OCI-LY3 (cell line): ENCODE measurements around the gene CFAP43.

ENCODE experiments used
- H2AFZ ChIP-seq: fragments of 200-600, 300-600 bp; shearing (Covaris generic); 2 replicates; pipeline ENCODE4 v1.6.0; 2014; ENCODE audit warnings: antibody characterized with exemption, low read depth, low read length
- H3K27ac ChIP-seq: fragments of 200-600, 300-600 bp; sonication (generic); 2 replicates; pipeline ENCODE4 v1.5.1; 2014; ENCODE audit warnings: mild to moderate bottlenecking, low read length, moderate library complexity, mixed read lengths
- H3K27me3 ChIP-seq: fragments of 200-600, 300-600 bp; sonication (generic); 2 replicates; pipeline ENCODE4 v1.6.1; 2014; ENCODE audit warnings: low read depth, low read length, mixed read lengths
- H3K36me3 ChIP-seq: fragments of 200-600, 300-600 bp; sonication (generic); replicated peaks from 2 replicates; pipeline ENCODE3; 2014; ENCODE audit warnings: low read depth, low read length, mixed read lengths
- H3K4me1 ChIP-seq: fragments of 300-600, 200-600 bp; sonication (generic); 2 replicates; pipeline ENCODE4 v1.6.1; 2014; ENCODE audit warnings: low read length, mixed read lengths
- H3K4me2 ChIP-seq: fragments of 200-600, 300-600 bp; sonication (generic); 2 replicates; pipeline ENCODE4 v1.6.1; 2014; ENCODE audit warnings: low read length, mixed read lengths
- H3K4me3 ChIP-seq: fragments of 300-600, 200-600 bp; sonication (generic); 2 replicates; pipeline ENCODE4 v1.5.1; 2014; ENCODE audit warnings: antibody characterized with exemption, mild to moderate bottlenecking, low read length, moderate library complexity
- H3K79me2 ChIP-seq: fragments of 300-600, 200-600 bp; shearing (Covaris generic); 2 replicates; pipeline ENCODE4 v1.6.1; 2014; ENCODE audit warnings: mild to moderate bottlenecking, low read length, mixed read lengths
- H3K9ac ChIP-seq: fragments of 300-600, 200-600 bp; shearing (Covaris generic); 2 replicates; pipeline ENCODE4 v1.6.0; 2014; ENCODE audit warnings: mild to moderate bottlenecking, low read length, moderate library complexity
- H3K9me3 ChIP-seq: fragments of 200-600, 300-600 bp; shearing (Covaris generic); 2 replicates; pipeline ENCODE4 v1.6.1; 2014; ENCODE audit warnings: low read length, mixed read lengths; ENCODE audit not compliant: insufficient read depth
- H4K20me1 ChIP-seq: fragments of 200-600, 300-600 bp; sonication (generic); 2 replicates; pipeline ENCODE4 v1.6.1; 2016; ENCODE audit warnings: low read length, mixed read lengths; ENCODE audit not compliant: insufficient read depth
- EZH2phosphoT487 ChIP-seq: fragments of 200-600 bp; shearing (Covaris generic); IDR thresholded peaks from 2 replicates; pipeline ENCODE4 v1.6.1; 2018; ENCODE audit warnings: antibody characterized with exemption, mixed run types, low read depth
- TF ChIP-seq, protein P1 (sequence below): fragments of 200-600, 300-600 bp; sonication (generic); IDR thresholded peaks from 2 replicates; pipeline ENCODE4 v1.5.1; 2014; ENCODE audit warnings: antibody characterized with exemption, low read length, low read depth

Gene CFAP43

DNA sequence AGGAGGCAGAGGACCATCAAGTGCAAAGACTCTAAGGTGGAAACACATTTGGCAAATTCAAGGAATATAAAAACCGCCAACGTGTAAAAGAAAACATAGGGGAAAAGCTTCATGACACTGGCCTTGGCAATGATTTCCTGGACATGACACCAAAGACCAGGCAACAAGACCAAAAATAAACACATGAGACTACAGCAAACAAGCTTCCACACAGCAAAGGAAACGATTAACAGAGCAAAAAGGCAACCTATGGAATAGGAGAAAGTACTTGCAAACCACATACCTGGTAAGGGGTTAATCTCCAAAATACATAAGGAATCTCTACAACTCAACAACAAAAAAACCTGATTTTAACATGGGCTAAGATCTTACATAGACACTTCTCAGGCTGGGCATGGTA is 26.0 kb upstream of the CFAP43 start:
- H3K4me2 ChIP-seq = no peak overlapping the region
- H3K27ac ChIP-seq = no peak overlapping the region
- no peaks in the 10 kb centered on the region for H3K27me3 ChIP-seq
- TF ChIP-seq, protein P1, sequence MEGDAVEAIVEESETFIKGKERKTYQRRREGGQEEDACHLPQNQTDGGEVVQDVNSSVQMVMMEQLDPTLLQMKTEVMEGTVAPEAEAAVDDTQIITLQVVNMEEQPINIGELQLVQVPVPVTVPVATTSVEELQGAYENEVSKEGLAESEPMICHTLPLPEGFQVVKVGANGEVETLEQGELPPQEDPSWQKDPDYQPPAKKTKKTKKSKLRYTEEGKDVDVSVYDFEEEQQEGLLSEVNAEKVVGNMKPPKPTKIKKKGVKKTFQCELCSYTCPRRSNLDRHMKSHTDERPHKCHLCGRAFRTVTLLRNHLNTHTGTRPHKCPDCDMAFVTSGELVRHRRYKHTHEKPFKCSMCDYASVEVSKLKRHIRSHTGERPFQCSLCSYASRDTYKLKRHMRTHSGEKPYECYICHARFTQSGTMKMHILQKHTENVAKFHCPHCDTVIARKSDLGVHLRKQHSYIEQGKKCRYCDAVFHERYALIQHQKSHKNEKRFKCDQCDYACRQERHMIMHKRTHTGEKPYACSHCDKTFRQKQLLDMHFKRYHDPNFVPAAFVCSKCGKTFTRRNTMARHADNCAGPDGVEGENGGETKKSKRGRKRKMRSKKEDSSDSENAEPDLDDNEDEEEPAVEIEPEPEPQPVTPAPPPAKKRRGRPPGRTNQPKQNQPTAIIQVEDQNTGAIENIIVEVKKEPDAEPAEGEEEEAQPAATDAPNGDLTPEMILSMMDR = no peak
- H3K9ac ChIP-seq = no peak overlapping the region
- no peaks in the 10 kb centered on the region for H3K9me3 ChIP-seq
- peaks cover 35% of the 10 kb centered on the region for H3K79me2 ChIP-seq
- peaks cover 21% of the 10 kb centered on the region for H3K36me3 ChIP-seq
- no peaks in the 10 kb centered on the region for H4K20me1 ChIP-seq
- no peak overlapping the region for H3K4me3 ChIP-seq
- H3K4me1 ChIP-seq = peaks cover 11% of the 10 kb centered on the region
- no peak overlapping the region for H2AFZ ChIP-seq

DNA sequence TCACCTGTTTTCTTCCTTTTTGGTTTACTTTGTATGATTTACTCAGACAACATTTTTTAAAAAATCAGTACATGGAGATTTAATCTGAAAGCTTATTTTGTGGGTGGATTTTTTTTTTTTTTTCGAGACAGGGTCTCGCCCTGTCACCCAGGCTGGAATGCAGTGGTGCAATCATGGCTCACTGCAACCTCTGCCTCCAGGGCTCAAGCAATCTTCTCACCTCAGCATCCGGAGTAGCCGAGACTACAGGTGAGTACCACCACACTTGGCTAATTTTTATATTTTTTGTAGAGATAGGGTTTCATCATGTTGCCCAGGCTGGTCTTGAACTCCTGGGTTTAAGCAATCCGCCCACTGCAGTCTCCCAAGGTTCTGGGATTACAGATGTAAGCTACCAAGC is 25.1 kb upstream of the CFAP43 start:
- H4K20me1 ChIP-seq = no peaks in the 10 kb centered on the region
- no peak overlapping the region for H3K27ac ChIP-seq
- H3K4me2 ChIP-seq = no peak overlapping the region
- H3K79me2 ChIP-seq = peaks cover 35% of the 10 kb centered on the region
- no peaks in the 10 kb centered on the region for H3K9me3 ChIP-seq
- H2AFZ ChIP-seq = no peak overlapping the region
- H3K27me3 ChIP-seq = no peaks in the 10 kb centered on the region
- peaks cover 11% of the 10 kb centered on the region for H3K4me1 ChIP-seq
- TF ChIP-seq, protein P1 = no peak
- no peak for TF ChIP-seq EZH2phosphoT487
- H3K4me3 ChIP-seq = no peak overlapping the region
- H3K9ac ChIP-seq = no peak overlapping the region
- H3K36me3 ChIP-seq = peaks cover 18% of the 10 kb centered on the region

DNA sequence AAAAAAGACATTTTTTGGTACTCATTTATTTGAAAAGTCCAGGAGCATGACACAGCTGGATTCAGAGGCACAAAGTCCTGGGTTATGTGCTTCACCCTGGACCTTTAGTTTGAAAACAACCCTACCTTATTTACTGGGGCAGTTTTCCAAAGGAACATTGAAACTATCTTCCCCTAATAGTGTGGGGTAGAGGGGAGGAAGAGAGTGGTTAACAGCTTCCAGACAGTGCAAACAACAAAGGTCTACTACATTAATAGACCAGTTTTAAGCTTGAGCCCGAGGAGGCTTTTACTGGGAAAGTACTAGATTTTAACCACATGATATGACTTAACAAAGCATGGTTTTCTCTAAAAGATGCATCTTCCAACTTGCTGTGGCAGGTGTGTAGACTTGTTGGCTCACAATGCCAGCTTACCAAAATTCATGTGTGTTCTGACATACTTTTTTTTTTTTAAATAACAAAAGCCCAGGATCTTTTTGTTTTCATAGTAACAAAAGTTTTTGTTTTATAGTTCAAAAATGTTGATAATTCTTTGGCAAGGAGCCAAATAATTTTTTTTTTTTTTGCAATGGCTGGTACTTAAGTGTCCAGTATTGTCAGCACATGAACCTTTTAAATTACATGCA is 24.3 kb upstream of the CFAP43 start:
- Histone ChIP-seq H3K79me2 (peaks cover 35% of the 10 kb centered on the region), H3K27ac (no peak overlapping the region), H3K9ac (no peak overlapping the region), H3K4me1 (peaks cover 11% of the 10 kb centered on the region), H3K36me3 (peaks cover 18% of the 10 kb centered on the region), H3K9me3 (no peaks in the 10 kb centered on the region), H3K27me3 (no peaks in the 10 kb centered on the region), H2AFZ (no peak overlapping the region), H3K4me3 (peak overlapping the region; percentile 99; the same call in 1 of the 2 replicates), H4K20me1 (no peaks in the 10 kb centered on the region), H3K4me2 (peak overlapping the region; percentile 84)
- TF ChIP-seq, protein P1 = no peak
- no peak for TF ChIP-seq EZH2phosphoT487

DNA sequence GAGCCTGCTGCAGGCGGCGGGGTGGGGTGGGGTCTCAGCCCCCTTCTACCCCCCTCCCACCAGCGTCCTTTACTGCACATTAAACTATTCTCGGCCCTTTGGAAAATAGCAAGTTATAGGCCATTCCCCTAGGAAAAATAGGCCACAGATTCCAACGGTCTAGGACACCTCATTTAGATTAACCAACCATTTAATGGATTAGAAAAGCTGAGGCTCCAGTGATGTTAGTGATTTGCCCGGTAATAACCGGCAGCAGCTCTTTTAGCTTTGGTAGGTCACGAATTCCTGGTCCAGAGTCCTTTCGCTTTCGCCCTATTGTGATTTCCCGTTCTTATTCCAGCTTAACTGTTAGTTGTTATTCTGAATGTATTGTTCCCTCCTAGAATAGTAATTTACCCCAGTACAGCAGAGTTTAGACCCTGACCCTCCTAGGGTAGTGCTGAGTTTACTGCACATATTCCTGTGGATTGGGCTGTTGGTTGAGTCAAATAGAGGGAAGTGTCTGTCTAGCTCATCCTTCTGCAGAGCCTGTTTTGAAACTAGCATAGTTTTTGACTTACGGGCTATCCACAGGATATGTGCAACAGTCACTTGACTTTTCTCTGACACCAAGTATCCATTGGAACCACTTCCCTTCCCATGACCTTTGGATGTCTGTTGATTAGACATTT is 23.3 kb upstream of the CFAP43 start:
- H3K9me3 ChIP-seq = no peaks in the 10 kb centered on the region
- peak overlapping the region; percentile 84 for H3K4me2 ChIP-seq
- no peaks in the 10 kb centered on the region for H4K20me1 ChIP-seq
- peak overlapping the region; percentile 54 for H3K27ac ChIP-seq
- H3K9ac ChIP-seq = peak overlapping the region; percentile 90
- peaks cover 11% of the 10 kb centered on the region for H3K4me1 ChIP-seq
- peak overlapping the region; percentile 99 for H3K4me3 ChIP-seq
- no peaks in the 10 kb centered on the region for H3K27me3 ChIP-seq
- H3K79me2 ChIP-seq = peaks cover 35% of the 10 kb centered on the region
- peaks cover 14% of the 10 kb centered on the region for H3K36me3 ChIP-seq
- peak overlapping the region; percentile 72; the same call in 1 of the 2 replicates for H2AFZ ChIP-seq
- TF ChIP-seq, protein P1 = no peak
- TF ChIP-seq EZH2phosphoT487 = no peak
